Measurements from ENCODE around the gene MAN1A2. TPM values are rescaled to one million over a fixed set of nuclear protein-coding genes. Genes with fewer than 3 reads are reported as not detected.
"Not testable (repeated sequence)": the region's sequence is repeated elsewhere in the genome, so short reads cannot be mapped to it uniquely, and the experiment has no call there.

MAN1A2 gene
- polyA plus RNA-seq, 1 donor from 2014 or later: 25.0 TPM

- not testable (repeated sequence) for H2AFZ ChIP-seq (ENCODE audit: low read depth, low read length); H3K4me2 ChIP-seq (ENCODE audit: low read length); H3K27me3 ChIP-seq (ENCODE audit: insufficient read depth, low read depth, low read length); H4K20me1 ChIP-seq (ENCODE audit: insufficient read depth); H3K9me2 ChIP-seq (ENCODE audit: insufficient read depth, low read length); H3K9ac ChIP-seq (ENCODE audit: low read length); H3K36me3 ChIP-seq (ENCODE audit: insufficient read depth, low read length); H3F3A ChIP-seq (ENCODE audit: insufficient read depth, low read length, poor library complexity, severe bottlenecking); H3K27ac ChIP-seq (ENCODE audit: low read length); H3K9me3 ChIP-seq (ENCODE audit: low read length); H3K79me2 ChIP-seq (replicated peaks; ENCODE audit: insufficient read depth, low read length); H3K4me3 ChIP-seq (ENCODE audit: low read length)
These were observed 9.2 kb upstream of the MAN1A2 start for GRCh38 chr1:117357833-117358603.

GRCh38 chr1:117358604-117358887 lies 8.7 kb upstream of the MAN1A2 start:
- H3K9me3 ChIP-seq (ENCODE audit: low read length); H3K27ac ChIP-seq (ENCODE audit: low read length); H3K36me3 ChIP-seq (ENCODE audit: insufficient read depth, low read length); H3K4me3 ChIP-seq (ENCODE audit: low read length); H2AFZ ChIP-seq (ENCODE audit: low read depth, low read length); H3K9me2 ChIP-seq (ENCODE audit: insufficient read depth, low read length); H3K9ac ChIP-seq (ENCODE audit: low read length); H3F3A ChIP-seq (ENCODE audit: insufficient read depth, low read length, poor library complexity, severe bottlenecking); H3K27me3 ChIP-seq (ENCODE audit: insufficient read depth, low read depth, low read length); H3K79me2 ChIP-seq (replicated peaks; ENCODE audit: insufficient read depth, low read length); H3K4me2 ChIP-seq (ENCODE audit: low read length); H4K20me1 ChIP-seq (ENCODE audit: insufficient read depth): not testable (repeated sequence)

- H3K9me3 ChIP-seq (ENCODE audit: low read length): no peaks in the 10 kb centered on the region
- H3K9ac ChIP-seq (ENCODE audit: low read length): no peak overlapping the region
- no peaks in the 10 kb centered on the region for H4K20me1 ChIP-seq (ENCODE audit: insufficient read depth)
- H3K27ac ChIP-seq (ENCODE audit: low read length): no peak overlapping the region
- H3K4me2 ChIP-seq (ENCODE audit: low read length): no peak overlapping the region
- no peak overlapping the region for H2AFZ ChIP-seq (ENCODE audit: low read depth, low read length)
- H3F3A ChIP-seq (ENCODE audit: insufficient read depth, low read length, poor library complexity, severe bottlenecking): no peaks in the 10 kb centered on the region
- no peaks in the 10 kb centered on the region for H3K36me3 ChIP-seq (ENCODE audit: insufficient read depth, low read length)
- H3K4me3 ChIP-seq (ENCODE audit: low read length): no peak overlapping the region
- H3K79me2 ChIP-seq (replicated peaks; ENCODE audit: insufficient read depth, low read length): no peaks in the 10 kb centered on the region
- TF ChIP-seq CTCF (IDR thresholded peaks at IDR 0.05; ENCODE audit: poor library complexity, severe bottlenecking) (no peak), EP300 (conservative IDR thresholded peaks at IDR 0.05; ENCODE audit: poor library complexity, severe bottlenecking) (no peak), MXI1 (conservative IDR thresholded peaks at IDR 0.05; ENCODE audit: poor library complexity, severe bottlenecking) (no peak), EZH2 (IDR thresholded peaks at IDR 0.05; ENCODE audit: borderline replicate concordance, insufficient read depth, low read length, poor library complexity, severe bottlenecking) (no peak), RAD21 (conservative IDR thresholded peaks at IDR 0.05) (no peak), TAF1 (IDR thresholded peaks at IDR 0.05; ENCODE audit: low read depth) (no peak), REST (IDR thresholded peaks at IDR 0.05; ENCODE audit: borderline replicate concordance) (no peak), POLR2AphosphoS5 (IDR thresholded peaks at IDR 0.05) (no peak), SMC3 (conservative IDR thresholded peaks at IDR 0.05; ENCODE audit: poor library complexity) (no peak)
- no peaks in the 10 kb centered on the region for H3K9me2 ChIP-seq (ENCODE audit: insufficient read depth, low read length)
- no peaks in the 10 kb centered on the region for H3K27me3 ChIP-seq (ENCODE audit: insufficient read depth, low read depth, low read length)
These were observed 7.5 kb upstream of the MAN1A2 start for GRCh38 chr1:117359561-117360289.
